HTERT RPE-1 (cell line): ENCODE results near the gene THAP4.

Experiments
- in situ Hi-C: fragments of 300-500 bp; cut with MboI; formaldehyde crosslinking; loops from 4 replicates; pipeline ENCODE4 v1.14.3; 2020; ENCODE audit warnings: low sequenced_read_pairs

THAP4 gene

DNA sequence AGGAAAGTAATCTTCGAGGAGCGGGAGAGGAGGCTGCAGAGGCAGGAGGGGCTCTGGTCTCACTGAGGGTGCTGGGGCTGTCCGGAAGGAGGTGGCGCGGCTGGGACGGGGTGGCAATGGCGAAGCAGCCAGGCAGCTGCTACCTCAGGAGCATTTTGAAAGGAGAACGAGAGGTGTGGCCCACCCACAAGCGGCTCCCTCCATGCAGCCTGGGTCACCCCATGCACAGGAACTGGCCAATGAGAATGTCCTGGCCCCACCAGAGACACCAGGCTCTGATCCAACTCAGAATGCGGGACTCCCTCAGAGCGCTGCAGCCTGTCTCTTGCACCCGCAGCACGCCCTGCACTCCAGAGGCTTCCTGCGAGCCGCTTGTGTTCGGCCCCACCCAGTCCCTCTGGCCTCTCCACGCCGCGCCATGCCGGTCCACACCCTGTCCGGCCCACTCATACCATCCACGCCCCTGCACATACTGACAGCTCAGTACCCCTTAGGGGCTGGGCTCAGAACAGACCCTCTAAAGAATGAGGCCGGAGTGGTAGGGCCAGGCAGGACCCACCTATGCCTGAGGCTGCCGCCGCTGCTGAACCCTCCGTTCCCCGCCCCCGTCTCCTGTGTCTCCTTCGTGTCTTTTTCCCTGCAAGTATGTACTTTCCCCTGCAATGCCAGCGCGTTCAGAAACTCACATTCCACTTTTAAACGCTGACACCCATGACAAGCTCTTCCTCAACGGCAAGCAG is 84.8 kb downstream of the THAP4 start:
- in situ Hi-C loops = no loop called here

- in situ Hi-C loops = no loop called here
Measured at GRCh38 chr2:241551599-241551997, 85.4 kb downstream of the THAP4 start.

DNA sequence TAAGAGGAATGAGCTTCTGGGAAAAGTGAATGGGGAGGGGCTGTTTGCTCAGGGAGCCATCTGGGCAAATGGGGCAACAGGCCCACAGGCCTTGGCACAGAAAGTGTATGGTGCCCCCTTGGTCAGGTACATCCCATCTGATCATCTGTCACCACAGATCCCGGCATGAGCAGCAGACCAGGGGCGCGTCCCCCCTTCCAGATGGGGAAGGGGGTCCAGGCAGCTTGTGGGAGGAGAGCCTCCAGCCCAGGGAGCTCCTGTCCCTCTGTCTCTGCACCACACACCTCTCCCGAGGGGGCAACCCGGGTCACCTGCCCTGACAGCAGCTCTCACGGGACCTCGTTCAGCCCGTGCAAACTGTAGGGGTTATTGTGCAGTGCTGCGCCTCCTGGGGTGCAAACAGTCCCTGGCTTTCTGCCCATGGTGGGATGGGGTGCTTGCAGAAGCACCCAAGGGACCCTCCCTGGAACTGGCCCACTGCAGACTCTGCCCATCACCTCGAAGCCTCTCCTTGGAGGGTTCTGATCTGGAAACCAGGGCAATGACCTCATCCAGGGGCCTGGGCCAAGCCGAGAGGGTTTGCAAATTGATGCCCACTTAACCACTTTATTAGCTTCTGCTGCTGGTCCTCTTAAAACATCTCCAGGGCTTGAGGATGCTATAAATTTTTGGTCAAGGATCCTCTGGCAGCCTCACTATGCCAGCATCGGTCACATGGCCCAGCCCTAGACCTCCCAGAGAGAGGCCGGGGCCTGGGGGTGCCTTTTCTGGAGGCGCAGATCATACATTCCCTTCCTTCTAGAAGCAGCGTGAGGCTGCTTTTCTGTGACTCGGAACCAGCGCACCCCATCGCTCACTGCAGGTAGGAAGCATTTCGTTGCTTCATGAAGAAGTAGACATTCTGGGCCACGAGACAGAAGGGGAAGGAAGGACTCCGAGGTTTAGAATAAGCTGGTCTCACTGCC is 86.1 kb downstream of the THAP4 start:
- in situ Hi-C loops = no loop called here

GRCh38 chr2:241548451-241548835 is 88.5 kb downstream of the THAP4 start:
- in situ Hi-C loops = no loop called here

- in situ Hi-C loops = no loop called here
Measured at GRCh38 chr2:241547781-241548450, 89.0 kb downstream of the THAP4 start.

GRCh38 chr2:241546771-241547498 is 90.0 kb downstream of the THAP4 start:
- in situ Hi-C loops = no loop called here

- in situ Hi-C loops = no loop called here
Measured at GRCh38 chr2:241545523-241546473, 91.2 kb downstream of the THAP4 start.

GRCh38 chr2:241545106-241545505 is 91.9 kb downstream of the THAP4 start:
- in situ Hi-C loops = no loop called here

DNA sequence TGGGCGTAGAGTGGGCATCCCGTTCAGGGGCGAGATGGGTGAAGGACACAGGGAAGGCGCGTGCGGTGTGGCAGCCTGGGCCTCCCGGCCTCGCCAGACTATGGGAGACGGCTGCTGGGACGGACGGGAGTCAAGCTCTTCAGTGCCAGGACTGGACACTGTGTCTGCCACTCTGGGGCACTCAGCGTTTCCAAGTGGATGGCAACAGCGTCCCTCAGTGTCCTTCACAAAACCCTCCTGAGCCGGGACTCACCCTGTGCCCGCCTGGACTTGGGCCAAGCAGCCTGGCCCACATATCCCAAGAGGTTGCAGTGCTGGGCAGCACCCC is 94.7 kb downstream of the THAP4 start:
- in situ Hi-C loops = no loop called here

DNA sequence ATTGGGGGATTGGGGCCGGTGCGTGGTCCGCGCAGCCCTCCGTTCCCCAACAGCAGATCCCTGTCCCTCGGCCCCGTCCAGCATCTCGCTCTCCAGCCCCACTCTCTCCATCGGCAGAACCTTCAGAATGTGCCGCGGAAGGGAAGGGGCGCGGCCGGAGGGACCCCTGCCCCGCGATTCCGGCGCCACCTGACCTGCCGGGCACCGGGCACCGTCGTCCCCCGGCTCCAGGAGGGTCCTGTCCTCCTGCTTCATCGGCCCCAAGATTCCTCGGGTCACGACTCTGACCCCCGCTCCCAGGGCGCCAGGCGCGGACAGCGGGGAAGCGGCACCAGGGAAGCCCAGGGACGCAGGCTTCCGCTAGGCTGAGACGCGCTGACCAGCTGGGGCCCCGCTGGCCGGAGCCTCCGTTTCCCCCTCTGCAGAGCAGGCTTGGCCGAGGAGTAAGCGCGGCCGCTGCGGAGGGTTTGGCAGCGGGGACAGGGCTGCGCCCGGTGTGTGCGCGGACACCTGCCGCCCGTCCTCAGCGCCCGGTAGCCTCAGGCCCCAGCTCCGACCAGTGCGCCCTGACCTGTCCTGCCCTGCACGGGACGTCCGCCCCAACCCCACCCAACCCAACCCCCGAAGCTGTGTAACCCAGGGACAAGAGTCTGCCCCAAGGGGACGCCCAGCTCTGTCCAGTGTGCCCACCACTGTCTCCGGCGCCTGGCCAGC is 95.2 kb downstream of the THAP4 start:
- in situ Hi-C loops = no loop called here

DNA sequence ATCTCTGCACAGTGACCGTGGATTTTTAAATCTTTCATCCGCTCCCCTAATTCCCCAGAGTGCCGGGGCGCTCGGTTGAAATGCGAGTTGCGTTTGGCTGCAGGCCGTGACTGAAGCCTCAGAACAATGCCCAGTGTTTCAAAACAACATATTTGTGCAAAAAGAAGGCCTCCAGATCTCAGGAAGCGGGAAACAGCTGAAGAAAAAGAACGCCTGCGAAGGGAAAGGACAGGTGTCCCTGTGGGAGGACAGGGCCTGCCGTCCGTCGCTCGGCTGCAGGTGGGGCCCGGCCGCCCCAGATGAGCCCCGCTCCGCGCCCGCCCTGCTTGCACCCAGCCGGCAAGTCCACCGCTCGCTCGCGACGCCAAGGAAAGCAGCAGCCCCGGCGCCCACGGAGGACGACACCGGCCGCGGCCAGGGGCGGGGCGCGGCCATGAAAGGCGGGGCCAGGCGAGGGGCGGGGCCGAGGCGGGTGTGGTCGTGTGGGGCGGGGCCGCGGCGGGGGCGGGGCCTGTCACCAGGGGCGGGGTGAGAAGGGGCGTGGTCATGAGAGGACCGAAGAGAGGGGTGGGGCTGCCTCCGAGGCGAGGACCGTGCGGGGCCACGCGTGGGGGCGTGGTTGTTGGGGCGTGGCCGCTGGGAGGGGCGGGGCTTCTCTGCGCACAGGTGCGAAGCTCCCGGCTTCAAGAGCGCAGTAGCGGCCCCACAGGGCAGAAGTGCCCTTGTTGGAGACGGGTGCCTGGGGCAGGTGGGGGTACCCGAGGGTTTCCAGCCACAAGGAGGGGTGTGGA is 96.0 kb downstream of the THAP4 start:
- in situ Hi-C loops = no loop called here

GRCh38 chr2:241540401-241540770 is 96.6 kb downstream of the THAP4 start:
- in situ Hi-C loops = no loop called here

- in situ Hi-C loops = no loop called here
Measured at GRCh38 chr2:241539616-241540374, 97.2 kb downstream of the THAP4 start.

GRCh38 chr2:241538838-241539615 is 97.9 kb downstream of the THAP4 start:
- in situ Hi-C loops = no loop called here

GRCh38 chr2:241535871-241536655 is 100.9 kb downstream of the THAP4 start:
- in situ Hi-C loops = no loop called here

GRCh38 chr2:241534701-241535375 is 102.1 kb downstream of the THAP4 start:
- in situ Hi-C loops = no loop called here
